SK-N-SH treated with all-trans-retinoic acid at 6 μM for 48 hours (cell line): ENCODE data around the gene TIAM2.

Experiments used
- ATAC-seq: fragments of 200-7000 bp; cut with Tn5 transposase; 3 replicates; pipeline ENCODE4 v1.9.1; 2020; ENCODE audit warnings: mild to moderate bottlenecking, moderate library complexity
- ARNTL ChIP-seq: fragments of 450-650 bp; formaldehyde crosslinking; IDR thresholded peaks from 2 replicates; pipeline ENCODE4 v1.5.0; 2020; ENCODE audit warnings: low read depth, mild to moderate bottlenecking, moderate library complexity, borderline replicate concordance
- BACH2 ChIP-seq: fragments of 250-450 bp; sonication (Bioruptor Pico); IDR thresholded peaks from 2 replicates; pipeline ENCODE4 v1.9.0; 2021; ENCODE audit warnings: mild to moderate bottlenecking, borderline replicate concordance
- ESRRG ChIP-seq: fragments of 250-450 bp; sonication (Bioruptor Pico); IDR thresholded peaks from 2 replicates; pipeline ENCODE4 v1.6.1; 2021; ENCODE audit warnings: mild to moderate bottlenecking
- ISL1 ChIP-seq: fragments of 250-450 bp; sonication (Bioruptor Pico); IDR thresholded peaks from 2 replicates; pipeline ENCODE4 v2.1.2; 2022; ENCODE audit warnings: mild to moderate bottlenecking, moderate library complexity
- OSR1 ChIP-seq: fragments of 250-450 bp; sonication (Bioruptor Pico); IDR thresholded peaks from 2 replicates; pipeline ENCODE4 v1.8.0; 2022; ENCODE audit warnings: moderate library complexity, mild to moderate bottlenecking, inconsistent platforms
- PPARA ChIP-seq: fragments of 250-450 bp; sonication (Bioruptor Pico); IDR thresholded peaks from 2 replicates; pipeline ENCODE4 v1.5.0; 2020; ENCODE audit warnings: mild to moderate bottlenecking, borderline replicate concordance
- SNAI2 ChIP-seq: fragments of 250-450 bp; sonication (Bioruptor Pico); IDR thresholded peaks from 2 replicates; pipeline ENCODE4 v1.5.0; 2020; ENCODE audit warnings: mild to moderate bottlenecking, moderate library complexity
- TCF4 ChIP-seq: fragments of 250-450 bp; sonication (Bioruptor Pico); IDR thresholded peaks from 2 replicates; pipeline ENCODE4 v1.8.0; 2021; ENCODE audit warnings: mild to moderate bottlenecking, moderate library complexity, borderline replicate concordance
- TOX ChIP-seq: fragments of 250-450 bp; sonication (Bioruptor Pico); IDR thresholded peaks from 2 replicates; pipeline ENCODE4 v1.8.0; 2021; ENCODE audit warnings: mild to moderate bottlenecking, moderate library complexity, borderline replicate concordance
- ZC3H10 ChIP-seq: fragments of 250-450 bp; sonication (Bioruptor Pico); IDR thresholded peaks from 2 replicates; pipeline ENCODE4 v1.5.1; 2021; ENCODE audit warnings: mild to moderate bottlenecking, moderate library complexity
- ZFP3 ChIP-seq: fragments of 250-450 bp; sonication (Bioruptor Pico); IDR thresholded peaks from 2 replicates; pipeline ENCODE4 v1.5.0; 2020; ENCODE audit warnings: mild to moderate bottlenecking, moderate library complexity
- ZFP30 ChIP-seq: fragments of 450-650 bp; formaldehyde crosslinking; IDR thresholded peaks from 2 replicates; pipeline ENCODE4 v1.5.0; 2022; ENCODE audit warnings: mild to moderate bottlenecking, moderate library complexity
- ZNF565 ChIP-seq: fragments of 450-650 bp; formaldehyde crosslinking; conservative IDR thresholded peaks from 2 replicates; pipeline ENCODE4 v1.5.0; 2020; ENCODE audit warnings: low read depth, mild to moderate bottlenecking, moderate library complexity
- ZNF8 ChIP-seq: fragments of 450-650 bp; formaldehyde crosslinking; IDR thresholded peaks from 2 replicates; pipeline ENCODE4 v1.5.0; 2020; ENCODE audit warnings: mild to moderate bottlenecking, moderate library complexity
- TF ChIP-seq, protein P1 (sequence below): fragments of 250-450 bp; sonication (Bioruptor Pico); IDR thresholded peaks from 2 replicates; pipeline ENCODE4 v1.5.0; 2020; ENCODE audit warnings: mild to moderate bottlenecking, moderate library complexity
- TF ChIP-seq, protein P2 (sequence below): fragments of 250-450 bp; sonication (Bioruptor Pico); IDR thresholded peaks from 2 replicates; pipeline ENCODE4 v1.8.0; 2021; ENCODE audit warnings: low read depth, mild to moderate bottlenecking, moderate library complexity, borderline replicate concordance
- TF ChIP-seq, protein P3 (sequence below): fragments of 250-450 bp; sonication (Bioruptor Pico); IDR thresholded peaks from 2 replicates; pipeline ENCODE4 v1.5.1; 2021; ENCODE audit warnings: mild to moderate bottlenecking, moderate library complexity
- TF ChIP-seq, protein P4 (sequence below): fragments of 250-450 bp; sonication (Bioruptor Pico); IDR thresholded peaks from 2 replicates; pipeline ENCODE4 v1.5.1; 2020; ENCODE audit warnings: low read depth, mild to moderate bottlenecking, moderate library complexity

Gene TIAM2

DNA sequence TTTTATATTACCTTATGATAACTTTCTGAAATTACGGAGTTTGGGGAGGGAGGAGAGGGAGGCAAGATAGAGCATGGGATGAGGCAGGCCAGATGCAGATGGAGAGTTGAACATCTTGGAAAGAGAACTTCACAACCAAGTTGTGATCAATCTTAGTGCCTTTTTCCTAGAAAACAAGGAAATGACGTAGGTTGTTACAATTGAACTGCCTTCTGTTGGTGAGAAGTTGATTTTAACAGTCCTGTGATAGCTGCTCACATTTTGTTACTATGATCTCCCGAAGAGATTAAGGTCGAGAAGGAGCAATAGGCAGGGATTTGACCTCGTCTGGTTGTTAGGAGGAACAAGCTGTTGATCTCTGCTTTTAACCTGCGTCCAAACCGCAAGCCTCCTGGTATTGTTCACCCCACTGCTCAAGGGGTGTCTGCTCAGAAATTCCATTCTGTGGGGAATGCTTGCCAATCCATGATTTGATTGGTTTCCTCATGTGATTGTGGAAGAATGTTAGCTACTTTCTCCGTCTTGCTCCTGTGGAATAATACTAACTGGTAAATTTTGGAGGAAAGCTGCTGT lies 35.1 kb downstream of the TIAM2 start:
- ATAC-seq = no peak
- TF ChIP-seq ZFP3 (CRISPR knock-in tag) (no peak), ZFP30 (CRISPR knock-in tag) (no peak), ZNF565 (CRISPR knock-in tag) (no peak)
- TF ChIP-seq, protein P1, sequence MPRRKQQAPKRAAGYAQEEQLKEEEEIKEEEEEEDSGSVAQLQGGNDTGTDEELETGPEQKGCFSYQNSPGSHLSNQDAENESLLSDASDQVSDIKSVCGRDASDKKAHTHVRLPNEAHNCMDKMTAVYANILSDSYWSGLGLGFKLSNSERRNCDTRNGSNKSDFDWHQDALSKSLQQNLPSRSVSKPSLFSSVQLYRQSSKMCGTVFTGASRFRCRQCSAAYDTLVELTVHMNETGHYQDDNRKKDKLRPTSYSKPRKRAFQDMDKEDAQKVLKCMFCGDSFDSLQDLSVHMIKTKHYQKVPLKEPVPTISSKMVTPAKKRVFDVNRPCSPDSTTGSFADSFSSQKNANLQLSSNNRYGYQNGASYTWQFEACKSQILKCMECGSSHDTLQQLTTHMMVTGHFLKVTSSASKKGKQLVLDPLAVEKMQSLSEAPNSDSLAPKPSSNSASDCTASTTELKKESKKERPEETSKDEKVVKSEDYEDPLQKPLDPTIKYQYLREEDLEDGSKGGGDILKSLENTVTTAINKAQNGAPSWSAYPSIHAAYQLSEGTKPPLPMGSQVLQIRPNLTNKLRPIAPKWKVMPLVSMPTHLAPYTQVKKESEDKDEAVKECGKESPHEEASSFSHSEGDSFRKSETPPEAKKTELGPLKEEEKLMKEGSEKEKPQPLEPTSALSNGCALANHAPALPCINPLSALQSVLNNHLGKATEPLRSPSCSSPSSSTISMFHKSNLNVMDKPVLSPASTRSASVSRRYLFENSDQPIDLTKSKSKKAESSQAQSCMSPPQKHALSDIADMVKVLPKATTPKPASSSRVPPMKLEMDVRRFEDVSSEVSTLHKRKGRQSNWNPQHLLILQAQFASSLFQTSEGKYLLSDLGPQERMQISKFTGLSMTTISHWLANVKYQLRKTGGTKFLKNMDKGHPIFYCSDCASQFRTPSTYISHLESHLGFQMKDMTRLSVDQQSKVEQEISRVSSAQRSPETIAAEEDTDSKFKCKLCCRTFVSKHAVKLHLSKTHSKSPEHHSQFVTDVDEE (CRISPR knock-in tag) = no peak
- TF ChIP-seq, protein P2, sequence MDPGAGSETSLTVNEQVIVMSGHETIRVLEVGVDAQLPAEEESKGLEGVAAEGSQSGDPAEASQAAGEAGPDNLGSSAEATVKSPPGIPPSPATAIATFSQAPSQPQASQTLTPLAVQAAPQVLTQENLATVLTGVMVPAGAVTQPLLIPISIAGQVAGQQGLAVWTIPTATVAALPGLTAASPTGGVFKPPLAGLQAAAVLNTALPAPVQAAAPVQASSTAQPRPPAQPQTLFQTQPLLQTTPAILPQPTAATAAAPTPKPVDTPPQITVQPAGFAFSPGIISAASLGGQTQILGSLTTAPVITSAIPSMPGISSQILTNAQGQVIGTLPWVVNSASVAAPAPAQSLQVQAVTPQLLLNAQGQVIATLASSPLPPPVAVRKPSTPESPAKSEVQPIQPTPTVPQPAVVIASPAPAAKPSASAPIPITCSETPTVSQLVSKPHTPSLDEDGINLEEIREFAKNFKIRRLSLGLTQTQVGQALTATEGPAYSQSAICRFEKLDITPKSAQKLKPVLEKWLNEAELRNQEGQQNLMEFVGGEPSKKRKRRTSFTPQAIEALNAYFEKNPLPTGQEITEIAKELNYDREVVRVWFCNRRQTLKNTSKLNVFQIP (CRISPR knock-in tag) = no peak

DNA sequence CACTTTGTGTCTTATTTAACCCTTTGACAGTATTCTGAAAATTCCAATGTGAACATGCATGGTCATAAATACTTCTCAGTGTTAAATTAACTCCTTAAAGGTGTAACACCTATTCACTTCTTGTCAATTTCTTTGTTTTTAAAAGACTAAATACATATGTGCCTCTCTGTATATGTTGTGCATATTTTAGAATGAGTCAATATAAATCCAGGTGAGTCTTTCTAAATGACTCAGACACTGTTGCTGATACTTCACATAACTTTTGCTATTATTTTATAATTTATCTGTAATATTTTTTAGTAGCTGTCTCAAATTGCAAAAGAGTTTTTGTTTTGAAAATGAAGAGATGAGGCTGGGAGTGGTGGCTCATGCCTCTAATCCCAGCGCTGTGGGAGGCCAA lies 36.0 kb downstream of the TIAM2 start:
- TF ChIP-seq TCF4 (CRISPR knock-in tag) (no peak), ZNF8 (CRISPR knock-in tag) (no peak), TOX (no peak), ISL1 (no peak), ARNTL (no peak), ZC3H10 (CRISPR knock-in tag) (no peak), SNAI2 (CRISPR knock-in tag) (no peak), PPARA (no peak), ESRRG (CRISPR knock-in tag) (no peak), BACH2 (no peak), ZNF565 (CRISPR knock-in tag) (no peak)
- TF ChIP-seq, all 23 proteins: peak for 0
- ATAC-seq = no peak

DNA sequence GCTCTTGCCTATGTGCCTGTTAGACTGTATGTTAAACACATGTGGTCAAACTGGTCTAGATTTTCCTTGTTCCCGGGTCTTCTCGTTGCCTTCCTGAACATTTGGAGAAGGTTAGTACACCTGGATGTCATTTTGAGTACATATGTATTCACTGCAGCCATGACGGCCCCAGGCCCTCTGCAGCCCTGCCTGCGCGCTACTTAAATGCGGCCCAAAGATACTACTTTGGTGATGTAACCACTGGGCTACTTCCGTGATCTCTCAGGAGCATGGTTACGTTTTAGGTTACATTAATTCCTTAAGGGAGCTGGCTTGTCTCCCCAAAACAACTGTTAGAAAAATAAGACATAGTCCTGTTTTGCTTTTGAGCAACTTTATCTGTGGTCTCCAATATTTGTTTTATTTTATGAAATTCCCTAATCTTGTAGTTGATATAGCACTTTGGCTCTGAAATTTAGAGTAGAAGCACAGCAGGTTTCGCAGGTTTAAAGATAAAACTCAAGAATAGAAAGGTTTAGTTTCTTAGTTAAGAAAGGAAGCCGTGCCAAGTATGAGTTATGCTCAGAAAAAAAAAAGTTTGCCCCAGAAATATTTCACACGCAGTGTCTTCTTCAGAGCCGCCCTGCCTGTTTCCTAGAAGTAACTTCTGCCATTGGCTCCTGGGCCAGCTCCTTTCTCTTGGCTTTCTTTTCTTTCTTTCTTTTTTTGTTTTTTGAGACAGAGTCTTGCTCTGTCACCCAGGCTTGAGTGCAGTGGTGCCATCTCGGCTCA lies 38.1 kb downstream of the TIAM2 start:
- ATAC-seq = no peak

More for the DNA sequence above, 38.1 kb downstream of the TIAM2 start:
- TF ChIP-seq, protein P3, sequence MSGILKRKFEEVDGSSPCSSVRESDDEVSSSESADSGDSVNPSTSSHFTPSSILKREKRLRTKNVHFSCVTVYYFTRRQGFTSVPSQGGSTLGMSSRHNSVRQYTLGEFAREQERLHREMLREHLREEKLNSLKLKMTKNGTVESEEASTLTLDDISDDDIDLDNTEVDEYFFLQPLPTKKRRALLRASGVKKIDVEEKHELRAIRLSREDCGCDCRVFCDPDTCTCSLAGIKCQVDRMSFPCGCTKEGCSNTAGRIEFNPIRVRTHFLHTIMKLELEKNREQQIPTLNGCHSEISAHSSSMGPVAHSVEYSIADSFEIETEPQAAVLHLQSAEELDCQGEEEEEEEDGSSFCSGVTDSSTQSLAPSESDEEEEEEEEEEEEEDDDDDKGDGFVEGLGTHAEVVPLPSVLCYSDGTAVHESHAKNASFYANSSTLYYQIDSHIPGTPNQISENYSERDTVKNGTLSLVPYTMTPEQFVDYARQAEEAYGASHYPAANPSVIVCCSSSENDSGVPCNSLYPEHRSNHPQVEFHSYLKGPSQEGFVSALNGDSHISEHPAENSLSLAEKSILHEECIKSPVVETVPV (CRISPR knock-in tag) = no peak
- no peak for TF ChIP-seq PPARA
- no peak for TF ChIP-seq ZFP3 (CRISPR knock-in tag)
- TF ChIP-seq OSR1 (CRISPR knock-in tag) = no peak
- TF ChIP-seq ZC3H10 (CRISPR knock-in tag) = no peak
- TF ChIP-seq, protein P2 (CRISPR knock-in tag) = no peak
- no peak for TF ChIP-seq ESRRG (CRISPR knock-in tag)
- no peak for TF ChIP-seq SNAI2 (CRISPR knock-in tag)
- TF ChIP-seq, protein P4, sequence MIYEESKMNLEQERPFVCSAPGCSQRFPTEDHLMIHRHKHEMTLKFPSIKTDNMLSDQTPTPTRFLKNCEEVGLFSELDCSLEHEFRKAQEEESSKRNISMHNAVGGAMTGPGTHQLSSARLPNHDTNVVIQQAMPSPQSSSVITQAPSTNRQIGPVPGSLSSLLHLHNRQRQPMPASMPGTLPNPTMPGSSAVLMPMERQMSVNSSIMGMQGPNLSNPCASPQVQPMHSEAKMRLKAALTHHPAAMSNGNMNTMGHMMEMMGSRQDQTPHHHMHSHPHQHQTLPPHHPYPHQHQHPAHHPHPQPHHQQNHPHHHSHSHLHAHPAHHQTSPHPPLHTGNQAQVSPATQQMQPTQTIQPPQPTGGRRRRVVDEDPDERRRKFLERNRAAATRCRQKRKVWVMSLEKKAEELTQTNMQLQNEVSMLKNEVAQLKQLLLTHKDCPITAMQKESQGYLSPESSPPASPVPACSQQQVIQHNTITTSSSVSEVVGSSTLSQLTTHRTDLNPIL (CRISPR knock-in tag) = no peak
- no peak for TF ChIP-seq TOX
- TF ChIP-seq ZNF8 (CRISPR knock-in tag) = no peak
- no peak for TF ChIP-seq ISL1
- TF ChIP-seq, all 23 proteins: peak for 0
